GM18868 (cell line): ENCODE measurements around the gene ADAM12.

Experiments
- ATAC-seq: cut with Tn5 transposase; IDR thresholded peaks from one replicate; pipeline ENCODE4 v1.9.1; 2021; ENCODE audit warnings: mild to moderate bottlenecking, moderate library complexity; ENCODE audit not compliant: unreplicated experiment

Gene ADAM12

DNA sequence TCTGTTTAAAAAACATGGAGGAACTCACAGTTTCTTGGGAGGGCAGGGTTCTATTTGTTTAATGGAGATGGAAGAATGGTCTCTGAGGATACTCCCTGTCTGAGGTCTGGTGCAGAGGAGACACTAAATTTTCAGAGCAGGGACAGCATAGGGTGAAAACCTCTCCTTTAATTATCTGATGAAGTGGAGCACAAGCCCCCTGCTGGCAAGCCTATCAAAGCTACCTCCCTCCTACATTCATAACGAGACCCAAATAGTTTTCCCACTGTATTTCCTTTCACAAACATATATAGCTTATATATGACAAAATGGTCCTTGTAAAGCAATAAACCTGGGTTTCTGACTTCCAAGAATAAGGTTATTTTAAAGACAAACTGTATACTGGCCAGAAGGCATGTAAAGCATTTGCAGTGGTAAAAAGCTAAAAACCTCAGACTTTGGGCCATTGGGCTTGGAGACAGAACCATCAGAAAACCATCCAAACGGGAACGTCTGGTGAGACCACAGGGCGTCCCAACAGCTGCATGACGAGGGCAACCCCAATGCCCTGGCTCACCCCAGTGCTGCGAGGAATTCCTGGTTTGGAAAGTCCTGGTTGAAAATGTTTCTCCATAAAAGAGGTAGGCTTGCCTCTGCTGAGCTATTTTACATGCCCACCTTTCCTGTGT lies 290.6 kb downstream of the ADAM12 start:
- no peak for ATAC-seq

DNA sequence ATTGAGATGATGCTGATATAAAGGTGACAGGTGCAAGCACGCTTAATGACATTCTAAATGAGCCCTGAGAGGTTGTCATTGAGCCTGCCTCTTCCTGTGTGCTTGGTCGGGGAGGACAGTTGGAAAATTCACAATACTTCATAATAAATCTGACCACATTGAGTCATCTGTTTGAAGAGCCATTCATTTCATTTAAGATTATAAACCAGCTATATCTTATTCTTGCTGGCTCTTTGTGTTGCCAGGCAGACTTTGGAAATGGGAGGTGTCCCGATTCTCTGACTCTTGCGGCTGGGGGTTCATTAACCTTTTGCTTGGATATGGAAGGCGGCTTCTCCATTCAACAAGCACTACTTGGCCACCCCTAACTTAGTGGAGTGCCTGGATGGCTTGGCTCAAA lies 293.7 kb downstream of the ADAM12 start:
- no peak for ATAC-seq

DNA sequence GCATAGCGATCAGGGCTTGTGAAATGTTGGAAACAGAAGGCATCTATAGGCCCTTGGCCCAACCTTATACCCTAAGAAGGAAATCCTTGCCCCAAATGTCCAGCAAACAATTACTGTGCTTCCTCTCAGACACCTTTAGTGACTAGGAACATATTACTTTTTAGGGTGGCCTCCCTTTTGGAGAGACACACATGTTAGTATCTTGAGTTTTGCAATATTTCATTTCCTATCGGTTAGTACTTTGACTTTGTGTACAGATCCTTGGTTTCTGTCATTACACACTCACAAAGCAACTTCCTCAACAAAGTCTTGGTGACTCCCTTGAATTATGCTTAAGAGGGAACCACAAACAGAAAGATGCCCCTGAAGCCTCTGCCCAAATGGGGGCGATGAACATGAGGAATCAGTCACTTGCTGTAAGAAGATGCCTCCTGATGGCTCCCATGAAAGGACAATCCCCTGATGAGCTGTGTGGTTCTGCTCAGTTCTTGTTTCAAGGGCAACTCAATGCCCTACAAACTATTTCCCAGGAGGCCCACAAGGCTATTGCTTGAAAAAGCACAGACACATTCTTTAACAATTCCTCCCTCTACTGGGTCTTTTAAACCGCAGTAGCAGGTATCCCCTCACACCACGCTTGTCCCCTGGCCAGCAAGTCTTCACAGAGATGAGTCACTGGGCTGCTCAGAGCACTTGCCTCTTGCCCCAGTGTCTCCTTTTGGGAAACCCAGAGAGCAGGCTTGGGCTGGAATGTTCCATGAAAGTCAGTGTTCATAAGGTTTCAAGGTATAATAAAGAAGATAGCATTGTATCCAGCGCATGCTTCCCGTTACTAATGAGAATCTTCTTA lies 295.7 kb downstream of the ADAM12 start:
- ATAC-seq = no peak

DNA sequence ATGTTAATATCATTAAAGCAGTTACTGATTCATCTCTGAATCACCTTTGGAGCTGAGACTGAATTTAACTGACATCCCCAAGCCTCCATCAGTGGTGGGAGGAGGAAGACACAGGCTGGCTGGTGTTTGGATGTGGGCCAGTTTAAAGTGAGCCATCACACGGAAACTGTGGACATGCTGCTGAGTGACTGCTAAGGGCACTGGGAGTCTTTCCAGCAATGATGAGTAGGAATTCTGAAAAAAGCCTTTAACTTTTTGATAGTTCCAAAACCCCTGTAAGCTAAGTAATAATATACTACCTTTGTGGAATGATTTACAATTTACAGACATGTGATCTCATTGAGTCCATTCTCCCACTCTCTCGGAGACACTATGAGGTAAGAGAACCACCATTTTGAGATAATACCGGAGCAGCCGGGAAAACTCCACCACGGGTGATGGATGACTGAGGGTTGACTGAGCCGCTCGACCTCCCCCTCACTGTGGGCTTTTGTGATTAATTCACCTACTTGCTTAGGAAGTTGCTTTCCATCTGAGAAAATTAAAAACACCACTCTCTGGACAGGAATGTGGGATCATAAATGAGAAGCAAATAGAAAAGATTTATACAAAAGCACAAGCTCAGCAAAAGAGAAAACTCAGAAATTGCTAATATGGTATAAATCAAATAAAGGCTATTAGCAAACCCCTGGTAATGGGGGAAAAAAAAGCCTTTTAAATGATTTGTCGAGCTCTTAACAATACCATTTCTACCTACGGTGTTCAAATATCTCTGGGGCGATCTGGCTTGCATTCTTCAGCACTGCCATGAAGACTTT lies 297.2 kb downstream of the ADAM12 start:
- ATAC-seq = no peak

DNA sequence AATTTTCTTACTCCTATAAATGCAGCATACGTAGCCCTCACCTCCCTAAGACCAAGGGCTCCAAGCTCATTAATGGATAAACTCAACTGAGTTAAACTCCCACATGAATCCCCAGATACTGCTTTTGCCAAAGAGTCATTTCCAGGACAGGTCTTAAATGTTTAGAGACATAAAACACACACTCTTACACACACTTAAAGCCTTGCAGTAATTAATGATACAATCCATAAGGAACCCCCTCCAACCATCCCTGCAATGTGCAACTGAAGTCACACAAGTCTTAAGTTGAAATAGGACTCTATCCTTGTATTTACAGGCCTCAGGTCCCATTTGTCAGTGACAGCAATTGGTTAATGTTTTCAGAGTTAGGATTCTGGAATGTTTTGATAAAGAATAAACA lies 297.8 kb downstream of the ADAM12 start:
- no peak for ATAC-seq

DNA sequence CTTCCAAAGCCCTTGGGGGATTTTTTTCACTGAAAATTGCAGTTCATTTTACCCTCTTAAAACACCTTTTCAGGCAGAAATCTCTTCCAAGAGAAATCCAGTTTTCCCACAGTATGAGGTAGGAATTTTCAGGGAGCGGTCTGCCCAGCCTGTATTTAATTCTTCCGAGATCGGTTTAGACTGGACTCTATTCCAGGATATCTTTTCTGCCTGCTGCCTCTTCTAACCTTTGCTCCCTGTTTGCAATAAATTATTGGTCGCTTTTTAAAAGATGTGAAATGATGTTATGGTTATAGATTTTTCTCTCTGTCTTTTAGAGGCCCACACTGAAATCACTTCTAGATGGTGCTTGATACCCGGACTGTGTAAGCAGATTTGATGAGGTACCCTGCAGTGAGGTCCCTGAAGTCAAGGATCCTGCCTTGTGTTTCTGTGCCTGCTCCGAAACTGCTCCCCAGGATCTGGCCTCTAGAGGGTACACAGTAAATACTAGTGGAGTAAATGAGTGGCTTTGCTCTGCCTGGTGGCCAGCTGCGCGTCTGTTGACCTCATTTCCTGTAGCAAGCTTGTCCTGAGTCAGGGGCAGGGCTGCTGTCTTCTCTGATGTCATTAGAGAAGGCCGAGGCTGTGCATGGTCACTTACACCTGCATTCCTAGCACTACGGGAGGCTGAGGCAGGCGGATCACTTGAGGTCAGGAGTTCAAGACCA lies 300.3 kb downstream of the ADAM12 start:
- ATAC-seq = no peak

DNA sequence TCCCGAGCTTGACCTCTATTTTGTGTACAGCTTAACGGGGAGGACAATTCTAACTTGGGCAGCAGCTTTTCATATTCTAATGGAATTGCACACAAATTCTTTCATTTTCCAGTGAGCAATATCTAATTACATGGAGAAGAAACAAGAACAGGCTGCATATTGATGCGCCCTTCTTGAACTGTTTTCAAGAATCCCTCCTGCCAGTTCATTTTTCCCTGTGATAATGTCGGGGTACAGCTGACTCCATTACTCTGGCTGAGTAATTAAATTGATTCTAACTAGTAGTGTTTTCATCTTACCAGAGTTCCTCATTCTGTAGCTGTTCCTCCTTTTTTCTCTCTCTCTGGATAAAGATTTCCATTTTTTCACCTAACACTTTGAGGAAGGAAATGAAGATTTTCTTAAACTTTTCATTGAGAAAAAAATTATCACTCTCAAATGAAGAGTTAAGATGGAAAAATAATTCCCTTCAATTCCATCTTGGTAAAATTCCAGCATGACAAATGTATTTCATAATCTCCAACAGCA lies 301.1 kb downstream of the ADAM12 start:
- no peak for ATAC-seq

DNA sequence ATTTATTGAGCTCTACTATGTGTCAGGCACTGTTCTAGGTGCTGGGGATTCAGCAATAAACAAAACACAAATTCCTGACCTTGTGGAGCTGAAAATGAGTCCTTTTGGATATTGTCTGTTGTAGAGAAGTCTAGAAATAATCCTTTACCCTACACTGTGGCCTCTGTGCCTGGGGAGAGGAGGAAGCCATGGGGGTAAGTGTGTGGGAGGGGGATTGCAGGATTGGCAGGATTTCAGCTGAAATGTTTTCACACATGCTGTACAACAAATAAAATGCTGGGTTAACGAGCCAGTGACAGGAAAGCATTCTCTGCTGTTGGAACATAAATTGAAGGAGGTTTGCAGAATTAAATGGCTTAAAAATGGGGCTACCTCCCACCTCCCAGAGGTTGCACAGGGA lies 302.5 kb downstream of the ADAM12 start:
- ATAC-seq = no peak

DNA sequence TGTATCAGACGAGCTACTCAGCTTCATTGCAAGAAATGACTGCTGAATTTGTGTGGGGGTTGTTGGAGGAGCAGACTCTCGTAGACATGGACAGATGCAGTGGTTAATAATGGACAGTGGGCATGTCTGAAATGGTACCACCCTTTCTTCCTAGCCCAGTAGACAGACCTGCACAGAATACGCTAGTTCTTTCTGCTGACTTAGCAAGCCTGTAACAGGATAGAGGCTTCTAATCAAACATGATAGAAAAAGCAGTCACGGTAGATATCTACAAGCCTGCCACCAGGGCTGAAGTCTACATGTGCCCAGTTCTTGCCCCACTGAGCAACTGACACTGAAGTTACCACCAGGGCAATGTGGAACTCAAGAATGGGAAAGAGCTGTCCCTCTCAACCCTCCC lies 303.9 kb downstream of the ADAM12 start:
- ATAC-seq = no peak

DNA sequence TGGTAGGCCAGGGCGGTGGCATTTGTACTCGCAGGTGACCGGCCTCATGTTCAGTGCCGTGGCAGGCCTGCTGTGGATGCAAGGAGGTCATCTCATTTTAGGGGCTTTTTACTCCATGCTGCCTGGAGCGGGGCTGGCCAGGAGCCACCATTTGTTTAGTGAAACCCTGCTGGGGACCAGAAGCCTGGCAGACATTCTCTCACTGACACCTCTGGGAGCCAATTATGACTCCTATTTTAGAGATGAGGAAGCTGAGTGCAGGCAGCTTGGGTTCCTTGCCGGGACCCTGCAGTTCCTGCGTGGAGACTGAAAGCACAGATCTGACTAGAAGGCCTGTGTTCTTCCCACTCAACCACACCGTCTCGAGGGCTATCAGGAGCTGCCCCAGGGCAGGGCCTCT lies 305.3 kb downstream of the ADAM12 start:
- ATAC-seq = no peak

DNA sequence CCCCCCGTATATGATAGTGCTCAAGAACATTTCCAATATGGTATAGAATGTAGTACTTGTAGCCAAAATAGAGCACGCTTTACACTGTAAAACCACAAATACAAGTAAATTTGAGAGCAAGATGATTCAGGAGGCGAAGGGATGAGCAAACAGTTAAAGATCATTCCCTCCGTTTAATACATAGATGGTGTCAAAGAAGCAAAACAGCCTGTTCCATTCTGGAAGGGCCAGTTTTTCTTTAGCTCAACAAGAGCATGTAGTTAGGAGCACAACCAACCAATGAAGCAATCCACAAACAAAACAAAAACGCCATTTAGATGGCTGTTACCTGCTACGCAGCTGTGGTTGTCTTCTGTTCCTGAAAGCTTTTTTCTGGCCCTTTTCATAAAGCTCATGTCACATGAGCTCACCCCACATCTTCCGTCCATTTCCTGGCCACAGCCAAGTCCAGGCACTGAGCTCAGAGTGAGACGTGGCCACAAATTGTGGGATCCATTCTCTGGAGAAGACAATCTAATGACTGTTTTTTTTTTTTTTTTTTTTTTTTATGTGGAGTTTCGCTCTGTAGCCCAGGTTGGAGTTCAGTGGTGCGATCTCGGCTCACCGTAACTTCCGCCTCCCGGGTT lies 306.3 kb downstream of the ADAM12 start:
- ATAC-seq = no peak

DNA sequence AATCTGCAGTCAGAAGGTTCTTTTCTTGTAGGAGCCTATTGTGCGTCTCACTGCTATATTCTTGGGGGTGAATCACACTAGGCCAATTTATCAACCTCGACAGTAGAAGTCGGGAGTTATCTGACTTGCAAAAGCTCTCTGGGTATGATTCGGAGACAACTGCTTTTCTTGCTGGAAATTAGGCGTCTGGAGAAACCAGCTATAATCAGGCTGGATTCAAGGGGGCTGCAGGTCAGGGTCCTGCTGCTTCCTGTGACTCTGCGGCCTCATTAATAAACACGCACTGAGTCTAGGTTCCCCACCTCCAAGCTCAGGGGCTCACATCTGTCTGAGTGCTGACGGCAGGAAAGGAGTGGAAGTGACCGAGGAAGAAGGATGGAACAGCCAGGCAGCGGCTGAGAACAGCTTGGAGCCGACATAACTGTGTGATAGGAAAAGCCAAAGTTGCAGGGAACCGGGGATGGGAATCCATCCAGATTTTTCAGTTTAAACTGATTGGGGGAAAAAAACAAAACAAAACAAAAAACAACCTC lies 307.3 kb downstream of the ADAM12 start:
- no peak for ATAC-seq

DNA sequence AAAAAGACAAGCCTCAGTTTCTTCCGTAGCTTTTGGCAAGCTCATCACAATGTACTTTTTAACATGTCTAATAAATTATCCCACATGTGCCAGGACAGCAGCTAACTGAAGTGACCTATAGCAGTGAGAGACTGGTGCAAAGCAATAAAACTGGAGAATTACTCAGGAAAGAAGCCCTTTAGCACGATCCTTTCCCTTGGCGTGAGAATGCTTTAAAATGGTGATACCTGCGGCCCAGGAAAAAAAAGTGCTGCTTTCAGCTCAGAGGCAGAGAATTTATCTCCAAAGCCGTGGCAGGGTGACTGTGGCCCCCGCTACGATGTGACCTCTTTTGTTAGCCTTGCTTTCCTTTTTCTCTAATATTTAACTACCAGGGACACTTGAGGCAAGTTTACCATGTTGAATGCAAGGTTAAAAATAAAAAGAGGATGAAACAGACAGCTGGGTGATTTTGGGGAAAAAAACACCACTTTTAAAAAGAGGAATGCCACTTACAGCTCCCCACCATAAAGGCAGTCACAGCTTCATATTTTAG lies 307.9 kb downstream of the ADAM12 start:
- no peak for ATAC-seq

DNA sequence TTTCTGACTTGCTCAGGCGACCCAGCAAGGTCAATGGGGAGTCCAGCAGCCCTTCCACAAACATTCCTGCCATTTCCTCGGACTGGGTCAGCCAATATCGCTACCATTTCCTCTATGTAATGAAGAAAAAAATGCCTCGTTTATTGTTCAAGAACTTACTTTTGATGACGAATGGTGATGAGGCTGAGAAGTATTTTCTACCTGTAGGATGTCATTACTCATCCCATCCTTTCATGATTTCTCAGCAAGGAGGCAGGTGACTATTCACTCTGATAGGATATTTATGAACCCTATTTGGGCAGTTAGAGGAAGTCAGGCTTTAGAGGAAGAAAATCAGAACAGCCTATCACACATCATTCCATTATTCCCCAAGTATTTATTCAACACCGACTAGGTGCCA lies 313.3 kb downstream of the ADAM12 start:
- ATAC-seq = no peak

DNA sequence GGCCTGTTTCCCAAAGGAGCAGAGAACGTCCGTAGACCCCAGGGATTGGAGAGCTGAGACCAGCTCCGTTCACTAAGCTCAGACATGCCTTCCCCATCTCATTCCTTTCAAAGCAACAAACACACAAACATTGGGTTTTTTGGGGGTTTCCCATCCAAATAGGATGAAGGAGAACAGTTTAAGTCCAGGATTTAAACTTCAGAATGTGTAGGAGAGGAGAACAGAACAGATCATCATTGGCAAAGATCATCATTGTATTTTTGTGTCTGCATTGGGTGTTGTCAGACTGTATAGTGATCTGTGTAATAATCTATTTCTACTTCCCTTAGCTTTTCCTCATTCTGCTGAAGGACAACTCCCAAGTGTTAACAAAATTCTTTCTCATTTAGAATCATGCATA lies 314.0 kb downstream of the ADAM12 start:
- ATAC-seq = no peak

DNA sequence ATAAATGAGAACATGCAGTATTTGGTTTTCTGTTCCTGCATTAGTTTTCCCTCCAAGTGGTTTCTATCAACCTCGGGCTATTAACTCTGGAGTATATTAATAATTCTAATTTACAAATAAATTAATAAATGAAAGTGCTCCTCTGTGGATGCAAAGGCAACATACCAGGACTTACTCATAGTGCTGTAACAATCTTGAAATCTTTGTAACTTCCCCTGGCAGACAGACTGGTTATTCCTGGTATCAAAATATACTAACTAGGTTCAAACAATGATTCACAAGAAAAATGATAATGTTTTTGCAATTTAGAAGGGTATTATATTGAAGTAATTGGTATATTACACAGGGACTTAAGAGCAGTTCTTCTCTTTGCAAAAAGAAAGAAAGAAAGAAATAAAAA lies 314.7 kb downstream of the ADAM12 start:
- ATAC-seq = no peak

DNA sequence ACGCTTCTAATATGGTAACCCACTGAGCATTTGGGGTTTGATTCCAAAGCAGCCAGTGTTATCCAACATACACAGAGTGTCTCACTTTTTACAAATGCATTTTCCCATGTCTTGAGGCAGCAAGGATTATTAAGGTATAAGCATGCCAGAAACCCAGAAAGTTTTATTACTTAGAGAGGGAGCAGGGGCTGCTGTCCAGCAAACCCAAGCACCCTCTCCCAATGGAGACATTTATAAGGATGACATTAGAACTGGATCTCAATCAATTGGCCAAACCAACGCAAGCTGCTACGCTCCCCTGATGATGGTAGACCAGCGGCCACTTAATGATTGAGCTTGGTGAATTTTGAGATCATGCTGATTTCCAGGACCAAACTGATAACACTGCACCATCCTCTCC lies 315.7 kb downstream of the ADAM12 start:
- no peak for ATAC-seq

DNA sequence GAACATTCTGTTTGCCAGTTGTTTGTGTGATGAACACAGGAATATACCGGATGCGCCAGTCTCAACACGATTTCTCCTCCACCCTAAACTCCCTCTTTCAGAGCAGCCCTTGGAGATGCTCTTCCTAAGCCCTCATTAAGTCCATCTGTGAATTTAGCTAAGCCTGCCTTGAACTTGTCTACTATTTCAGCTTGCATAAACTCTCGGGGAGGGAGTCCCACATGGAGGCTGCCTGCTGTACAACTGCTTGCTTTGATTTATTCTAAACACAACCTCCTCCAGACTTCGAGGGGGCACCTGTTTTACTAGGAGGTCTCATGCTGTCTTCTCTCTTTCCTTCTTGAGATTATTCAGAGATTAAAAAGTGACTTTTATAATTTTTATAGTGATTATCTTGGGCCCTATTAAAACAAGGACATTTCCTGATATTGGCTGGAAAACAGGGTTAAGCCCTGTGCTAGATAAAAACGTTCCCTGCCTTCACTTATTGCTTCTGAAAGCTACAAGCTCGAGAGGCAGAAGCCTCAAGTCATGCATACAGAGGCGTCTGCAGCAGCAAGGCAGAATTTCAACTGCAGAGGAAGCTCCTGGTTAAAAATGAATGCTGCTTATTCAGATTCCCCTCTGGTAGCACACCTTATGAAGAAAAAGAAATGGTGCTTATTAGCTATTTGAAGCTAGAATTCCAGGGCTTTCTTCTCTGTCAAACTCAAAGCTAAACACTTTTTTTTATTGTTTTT lies 317.6 kb downstream of the ADAM12 start:
- no peak for ATAC-seq

DNA sequence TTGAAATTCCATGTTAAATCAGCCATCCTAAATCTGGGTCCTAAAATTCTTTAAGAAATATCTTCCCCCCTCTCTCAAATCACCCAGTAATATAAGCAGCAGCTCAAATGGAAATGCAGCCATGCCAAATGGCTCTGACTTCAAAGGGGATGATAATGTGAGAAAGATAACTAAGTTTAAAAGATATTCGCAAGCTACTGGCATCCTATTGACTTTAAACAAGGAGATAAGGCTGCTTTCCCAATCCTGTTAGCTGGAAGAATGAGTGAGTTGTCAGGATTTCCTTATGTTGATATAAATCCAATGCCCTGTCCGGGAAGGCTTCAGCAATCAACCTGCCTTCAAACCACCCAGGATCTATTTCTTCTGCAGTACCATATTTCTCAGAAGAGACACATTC lies 320.0 kb downstream of the ADAM12 start:
- ATAC-seq = no peak
